Renal pelvis (tissue), 4 donors: ENCODE data around the gene TSPAN1. TPM values are rescaled to one million over a fixed set of nuclear protein-coding genes. Genes with fewer than 3 reads are reported as not detected.

ENCODE experiments used
- DNase-seq: peaks from one replicate; pipeline ENCODE4 v3.0.0-alpha.2; 2013
- polyA plus RNA-seq, 3 donors: library from polyadenylated mRNA; unstranded; fragments of 120-200 nt; gene quantifications; one replicate each; pipeline ENCODE4 v1.2.1, GENCODE V29; 2013; ENCODE audit not compliant: insufficient read length in 3 of 3

The TSPAN1 gene
- polyA plus RNA-seq, 3 donors, result 64.2 to 90.5 (median 68.6) TPM

GRCh38 chr1:46158312-46159281 lies 16.3 kb upstream of the TSPAN1 start:
- DNase-seq, result no peak

GRCh38 chr1:46159516-46159915 lies 15.4 kb upstream of the TSPAN1 start:
- no peak for DNase-seq

- DNase-seq, result no peak
Measured at GRCh38 chr1:46160212-46160611, 14.7 kb upstream of the TSPAN1 start.

- no peak for DNase-seq
Measured at GRCh38 chr1:46166521-46167462, 8.1 kb upstream of the TSPAN1 start.

GRCh38 chr1:46168477-46168876 lies 6.4 kb upstream of the TSPAN1 start:
- DNase-seq, result no peak

- no peak for DNase-seq
Measured at GRCh38 chr1:46169811-46170454, 5.0 kb upstream of the TSPAN1 start.

- DNase-seq, result no peak
Measured at GRCh38 chr1:46171351-46171750, 3.5 kb upstream of the TSPAN1 start.

- DNase-seq, result peak; percentile 58
Measured at GRCh38 chr1:46171871-46172270, 3.0 kb upstream of the TSPAN1 start.

- DNase-seq, result no peak
Measured at GRCh38 chr1:46172321-46172720, 2.6 kb upstream of the TSPAN1 start.

GRCh38 chr1:46173361-46173856 lies 1.5 kb upstream of the TSPAN1 start:
- no peak for DNase-seq

- DNase-seq, result no peak
Measured at GRCh38 chr1:46175243-46175642, 356 bp downstream of the TSPAN1 start.

GRCh38 chr1:46176211-46176865 lies 1.5 kb downstream of the TSPAN1 start, which contains the start of gene P3R3URF:
TSS of gene P3R3URF (minus strand) at chr1:46176488. CDS start at chr1:46176471, 17 bp downstream.
- DNase-seq, result no peak

- DNase-seq, result peak; percentile 89
Measured at GRCh38 chr1:46179138-46180081, 4.5 kb downstream of the TSPAN1 start.

GRCh38 chr1:46180082-46180616 lies 5.3 kb downstream of the TSPAN1 start:
- no peak for DNase-seq

GRCh38 chr1:46181343-46182260 lies 6.7 kb downstream of the TSPAN1 start:
- no peak for DNase-seq

- DNase-seq, result no peak
Measured at GRCh38 chr1:46183079-46183847, 8.4 kb downstream of the TSPAN1 start.

- no peak for DNase-seq
Measured at GRCh38 chr1:46183926-46184557, 9.2 kb downstream of the TSPAN1 start.
